PC-9 (cell line): ENCODE results near the gene FGF21. TPM values are rescaled to one million over a fixed set of nuclear protein-coding genes. Genes with fewer than 3 reads are reported as not detected.

Source experiments
- BruUV-seq: library from RNA; stranded (reverse); fragments of 400-500 nt; replicated peaks from 2 replicates; lab custom pipeline; 2021; lab: Mats Ljungman, UMichigan
- CTCF ChIA-PET: fragments of 300-600 bp; sonication (Branson Sonifier 250); formaldehyde crosslinking; loops from one replicate; lab custom pipeline; 2022; ENCODE audit warnings: antibody characterized with exemption; lab: Charles Lee
- POLR2A ChIA-PET: fragments of 300-600 bp; sonication (Branson Sonifier 250); formaldehyde crosslinking; loops from one replicate; lab custom pipeline; 2022; ENCODE audit warnings: antibody characterized with exemption; ENCODE audit not compliant: unreplicated experiment; lab: Charles Lee
- DNase-seq, 2 experiments: peaks; one replicate each; pipeline versions ENCODE4 v3.0.0 to v3.0.0-alpha.2; 2015 to 2022; ENCODE audit warnings: mixed read lengths in 1 of 2
- H2AFZ ChIP-seq: fragments of 200-600 bp; sonication (generic); 2 replicates; pipeline ENCODE4 v1.8.1; 2017; ENCODE audit warnings: antibody characterized with exemption
- H3F3A ChIP-seq: fragments of 200-600 bp; sonication (generic); 2 replicates; pipeline ENCODE4 v1.8.1; 2017; ENCODE audit warnings: antibody characterized with exemption, mild to moderate bottlenecking, low read depth; ENCODE audit not compliant: insufficient read depth
- H3K27ac ChIP-seq: fragments of 200-600 bp; sonication (generic); 2 replicates; pipeline ENCODE4 v1.6.1; 2016; ENCODE audit warnings: mixed run types
- H3K27me3 ChIP-seq: fragments of 200-600 bp; sonication (generic); 2 replicates; pipeline ENCODE4 v1.6.1; 2016; ENCODE audit warnings: low read depth, mixed run types; ENCODE audit not compliant: insufficient read depth
- H3K36me3 ChIP-seq: fragments of 200-600 bp; sonication (generic); 2 replicates; pipeline ENCODE4 v1.6.1; 2016; ENCODE audit warnings: low read depth, mixed run types
- H3K4me1 ChIP-seq: fragments of 200-600 bp; sonication (generic); replicated peaks from 2 replicates; pipeline ENCODE4 v1.6.1; 2016; ENCODE audit warnings: mixed run types; ENCODE audit not compliant: insufficient read depth
- H3K4me2 ChIP-seq: fragments of 200-600 bp; sonication (generic); 2 replicates; pipeline ENCODE4 v1.6.1; 2017; ENCODE audit warnings: mixed run types
- H3K4me3 ChIP-seq: fragments of 200-600 bp; sonication (generic); 2 replicates; pipeline ENCODE4 v1.6.1; 2016; ENCODE audit warnings: mixed run types
- H3K79me2 ChIP-seq: fragments of 200-600 bp; sonication (generic); 2 replicates; pipeline ENCODE4 v1.6.1; 2017; ENCODE audit warnings: low read depth, mixed run types
- H3K9me2 ChIP-seq: fragments of 200-600 bp; sonication (generic); 2 replicates; pipeline ENCODE4 v1.8.1; 2017; ENCODE audit warnings: mild to moderate bottlenecking; ENCODE audit not compliant: insufficient read depth
- H3K9me3 ChIP-seq: fragments of 200-600 bp; sonication (generic); 2 replicates; pipeline ENCODE4 v1.8.1; 2016; ENCODE audit warnings: low read depth; ENCODE audit not compliant: insufficient read depth
- H4K20me1 ChIP-seq: fragments of 200-600 bp; sonication (generic); 2 replicates; pipeline ENCODE4 v1.8.1; 2017; ENCODE audit not compliant: insufficient read depth
- CTCF ChIP-seq: fragments of 200-600 bp; sonication (generic); conservative IDR thresholded peaks from 2 replicates; pipeline ENCODE4 v1.6.1; 2017; ENCODE audit warnings: mixed run types, antibody characterized with exemption, mild to moderate bottlenecking, moderate library complexity
- EZH2 ChIP-seq: fragments of 200-600 bp; sonication (generic); IDR thresholded peaks from 2 replicates; pipeline ENCODE4 v1.8.0; 2017; ENCODE audit warnings: antibody characterized with exemption, low read depth
- intact Hi-C: fragments of 100-400 bp; cut with micrococcal nuclease; formaldehyde crosslinking; loops from one replicate; pipeline ENCODE4 v1.10.0; 2022; ENCODE audit not compliant: unreplicated experiment
- total RNA-seq: library from RNA; stranded (reverse); gene quantifications from 2 replicates; pipeline ENCODE4 v1.2.3, GENCODE V29; 2021

The FGF21 gene
- total RNA-seq, 1 experiment from 2014 or later: 0.41 TPM

- H3K27me3 ChIP-seq: no peaks in the 10 kb centered on the region
- H3K36me3 ChIP-seq: no peaks in the 10 kb centered on the region
- no peaks in the 10 kb centered on the region for H3K4me1 ChIP-seq
- no peaks in the 10 kb centered on the region for H4K20me1 ChIP-seq
- ChIA-PET CTCF (interaction anchor here (0.5 kb wide), 1 partner anchor 49 kb away, joined by 4 read pairs; no protein-coding TSS in a partner anchor), POLR2A (no interaction called here)
- peaks cover 15% of the 10 kb centered on the region for H3F3A ChIP-seq
- H3K4me3 ChIP-seq: peak overlapping the region; percentile 54; the same call in 1 of the 2 replicates
- no peak overlapping the region for H3K27ac ChIP-seq
- H3K79me2 ChIP-seq: no peaks in the 10 kb centered on the region
- peaks cover 3% of the 10 kb centered on the region; the same call in 1 of the 2 replicates for H3K9me3 ChIP-seq
- no peak for TF ChIP-seq EZH2
- TF ChIP-seq CTCF: no peak
- no peaks in the 10 kb centered on the region for H3K9me2 ChIP-seq
- intact Hi-C loops: loop anchor here (5.0 kb wide), 2 partner anchors 57 to 97 kb away; partner anchors contain the start of gene DBP
- H2AFZ ChIP-seq: no peak overlapping the region
- no TSS peak for BruUV-seq
- H3K4me2 ChIP-seq: peak overlapping the region; percentile 78
- DNase-seq: no peak
Measured at GRCh38 chr19:48734625-48735024, 20.7 kb upstream of the FGF21 start.

DNA sequence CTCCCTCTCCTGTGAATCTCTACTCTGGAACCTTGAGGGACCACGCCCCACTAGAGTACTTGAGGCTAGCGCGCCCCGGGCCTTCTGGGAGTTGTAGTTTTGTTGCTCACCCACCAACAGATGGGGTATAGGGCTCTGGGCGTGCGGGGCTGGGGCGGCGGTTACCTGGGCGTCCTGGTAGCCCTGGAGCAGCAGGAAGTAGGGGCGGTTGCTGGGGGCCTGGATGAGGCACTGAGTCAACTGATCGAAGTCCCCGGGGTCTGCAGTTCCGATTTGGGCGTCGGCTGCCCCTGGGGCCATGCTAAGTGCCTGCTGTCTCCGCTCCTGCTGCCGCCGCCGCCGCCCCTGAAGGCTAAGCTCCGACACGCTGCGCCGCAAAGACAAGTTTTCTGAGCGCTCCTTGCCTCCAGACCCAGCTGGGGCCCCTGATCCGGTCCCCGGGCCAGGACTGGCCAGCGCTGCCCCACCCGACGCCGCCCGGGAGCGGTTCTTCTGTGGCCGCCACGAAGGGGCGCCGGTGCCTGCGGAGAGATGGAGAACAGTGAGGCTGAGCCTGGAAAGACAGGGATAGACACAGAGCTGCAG lies 20.2 kb upstream of the FGF21 start:
- Histone ChIP-seq H3K27me3 (no peaks in the 10 kb centered on the region), H3K36me3 (no peaks in the 10 kb centered on the region), H2AFZ (peak overlapping the region; percentile 79), H3K79me2 (no peaks in the 10 kb centered on the region), H3F3A (peaks cover 15% of the 10 kb centered on the region), H3K4me1 (no peaks in the 10 kb centered on the region), H3K4me2 (peak overlapping the region; percentile 78), H4K20me1 (no peaks in the 10 kb centered on the region), H3K27ac (no peak overlapping the region), H3K9me2 (no peaks in the 10 kb centered on the region), H3K4me3 (peak overlapping the region; percentile 54), H3K9me3 (peaks cover 3% of the 10 kb centered on the region; the same call in 1 of the 2 replicates)
- BruUV-seq: no TSS peak
- peak; percentile 54 to 68 for DNase-seq
- intact Hi-C loops: loop anchor here (5.0 kb wide), 2 partner anchors 58 to 98 kb away; partner anchors contain the start of gene DBP
- ChIA-PET POLR2A (no interaction called here), CTCF (interaction anchor here (0.5 kb wide), 1 partner anchor 49 kb away, joined by 4 read pairs; no protein-coding TSS in a partner anchor)
- no peak; the same call in 1 of the 2 replicates for TF ChIP-seq CTCF
- TF ChIP-seq EZH2: no peak

DNA sequence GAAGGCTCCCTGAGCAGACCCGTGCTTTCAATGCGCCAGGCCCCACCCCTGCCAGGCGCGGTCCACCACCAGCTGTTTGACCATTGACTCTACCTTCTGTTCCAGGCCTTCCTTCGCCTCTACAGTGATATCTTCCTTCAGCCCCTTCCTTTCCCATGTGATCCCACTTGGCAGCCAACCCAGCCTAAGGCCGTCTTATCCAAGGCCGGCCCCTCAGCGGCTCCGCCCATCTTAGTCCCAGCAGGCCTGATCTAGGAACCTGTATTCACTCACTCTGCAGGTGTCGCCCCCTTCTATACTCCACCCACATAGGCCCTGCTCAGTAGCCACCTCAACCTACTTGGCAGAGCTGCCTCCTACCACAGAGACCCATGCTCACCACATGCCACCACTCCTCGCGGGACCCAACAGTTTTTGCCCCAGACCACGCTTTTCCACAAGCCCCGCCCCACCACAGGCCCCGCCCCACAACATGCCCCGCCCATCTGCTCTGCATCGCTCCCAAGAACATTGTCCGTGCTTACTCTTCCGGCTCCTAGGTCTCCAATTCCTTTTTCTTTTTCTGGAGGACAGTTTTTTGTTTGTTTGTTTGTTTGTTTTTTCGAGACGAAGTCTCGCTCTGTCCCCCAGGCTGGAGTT lies 17.8 kb upstream of the FGF21 start:
- intact Hi-C loops: loop anchor here (5.0 kb wide), 2 partner anchors 60 to 100 kb away; partner anchors contain the start of gene DBP
- no peak overlapping the region for H3K4me3 ChIP-seq
- DNase-seq: peak in 1 of 2 experiments; percentile 33

More for the DNA sequence above, 17.8 kb upstream of the FGF21 start:
- BruUV-seq: no TSS peak
- TF ChIP-seq EZH2 (no peak), CTCF (no peak)
- Histone ChIP-seq H3K27ac (no peak overlapping the region), H3K36me3 (no peaks in the 10 kb centered on the region), H3K9me2 (no peaks in the 10 kb centered on the region), H3K79me2 (no peaks in the 10 kb centered on the region), H2AFZ (no peak overlapping the region), H3F3A (peaks cover 15% of the 10 kb centered on the region), H3K9me3 (peaks cover 3% of the 10 kb centered on the region; the same call in 1 of the 2 replicates), H3K27me3 (no peaks in the 10 kb centered on the region), H3K4me2 (no peak overlapping the region), H3K4me1 (no peaks in the 10 kb centered on the region; the same call in 1 of the 2 replicates), H4K20me1 (no peaks in the 10 kb centered on the region)
- ChIA-PET POLR2A (interaction anchor here (0.8 kb wide), 1 partner anchor 336 kb away, joined by 8 read pairs; no protein-coding TSS in a partner anchor), CTCF (no interaction called here)
